ENCODE results near the gene EXOC7.
"Not testable (repeated sequence)": the region's sequence is repeated elsewhere in the genome, so short reads cannot be mapped to it uniquely, and the experiment has no call there.

Gene EXOC7

DNA sequence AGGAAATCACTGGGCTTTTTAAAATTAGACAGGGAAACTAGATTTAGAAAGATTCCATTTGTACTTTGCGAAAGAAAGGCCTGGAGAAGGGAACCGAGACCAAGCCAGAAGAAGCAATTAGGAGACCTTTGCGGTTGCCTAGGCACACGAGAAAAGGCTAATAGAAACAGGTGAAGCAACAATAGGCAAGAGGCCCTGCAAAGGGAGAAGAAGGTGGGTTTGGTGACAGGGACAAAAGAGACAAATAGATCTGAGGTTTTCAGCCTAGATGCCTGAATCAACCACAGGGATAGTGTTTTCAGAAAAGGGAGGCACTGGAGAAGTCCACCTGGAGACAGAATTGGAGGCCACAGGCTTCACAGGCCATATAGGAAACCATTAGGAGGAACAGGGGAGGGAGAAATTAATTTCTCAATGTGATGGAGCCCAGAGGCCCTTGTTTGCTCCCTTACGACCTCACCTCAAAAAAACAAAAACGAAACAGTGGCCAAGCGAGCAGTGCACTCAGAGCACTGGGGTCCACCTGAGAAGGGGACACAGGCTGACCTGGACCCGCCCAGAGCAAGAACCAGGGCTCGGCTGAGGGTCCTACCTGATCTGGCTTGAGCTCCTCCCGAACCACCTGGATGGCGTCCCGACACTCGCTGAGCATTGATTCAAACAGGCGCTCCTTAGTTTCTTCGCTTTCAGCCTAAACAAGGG lies 53.6 kb downstream of the EXOC7 start:
- CTCF ChIA-PET: interaction anchor here (0.9 to 1.7 kb wide), 3 partner anchors 36 to 288 kb away, joined by 3 to 6 read pairs (median 3); no protein-coding TSS in a partner anchor
- H3K4me1 Mint-ChIP-seq: no peaks in the 10 kb centered on the region
- no peaks in the 10 kb centered on the region for H3K9me3 Mint-ChIP-seq
- no peaks in the 10 kb centered on the region for H3K27me3 Mint-ChIP-seq
- no peak for DNase-seq
- H3K4me3 Mint-ChIP-seq: no peak overlapping the region
- H3K36me3 Mint-ChIP-seq: peaks cover 56% of the 10 kb centered on the region
- no peak overlapping the region for H3K27ac Mint-ChIP-seq

DNA sequence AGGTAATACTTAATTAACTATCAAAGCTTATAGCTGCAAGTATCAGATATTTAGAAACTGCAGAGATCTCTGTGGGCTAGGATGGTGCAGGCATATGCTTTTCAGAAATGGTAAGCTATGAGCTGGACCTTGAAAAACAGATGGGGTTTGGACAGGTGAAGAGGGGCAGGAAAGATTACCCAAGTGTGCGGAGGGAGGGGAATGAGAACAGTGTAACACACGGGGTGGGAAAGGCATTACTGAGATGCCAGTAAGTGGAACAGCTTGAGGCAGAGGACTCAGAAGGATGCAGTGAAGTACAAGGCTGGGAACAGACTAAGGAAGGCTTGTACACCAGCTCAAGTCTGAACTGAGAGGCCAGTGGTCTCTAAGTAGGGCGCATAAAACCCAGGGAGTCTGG lies 54.3 kb downstream of the EXOC7 start:
- no peak overlapping the region for H3K4me3 Mint-ChIP-seq
- H3K27me3 Mint-ChIP-seq: no peaks in the 10 kb centered on the region
- no peak overlapping the region for H3K27ac Mint-ChIP-seq
- CTCF ChIA-PET: interaction anchor here (1.7 kb wide), 1 partner anchor 35 kb away, joined by 6 read pairs; no protein-coding TSS in a partner anchor
- no peaks in the 10 kb centered on the region for H3K4me1 Mint-ChIP-seq
- H3K9me3 Mint-ChIP-seq: no peaks in the 10 kb centered on the region
- H3K36me3 Mint-ChIP-seq: peaks cover 63% of the 10 kb centered on the region
- no peak for DNase-seq

DNA sequence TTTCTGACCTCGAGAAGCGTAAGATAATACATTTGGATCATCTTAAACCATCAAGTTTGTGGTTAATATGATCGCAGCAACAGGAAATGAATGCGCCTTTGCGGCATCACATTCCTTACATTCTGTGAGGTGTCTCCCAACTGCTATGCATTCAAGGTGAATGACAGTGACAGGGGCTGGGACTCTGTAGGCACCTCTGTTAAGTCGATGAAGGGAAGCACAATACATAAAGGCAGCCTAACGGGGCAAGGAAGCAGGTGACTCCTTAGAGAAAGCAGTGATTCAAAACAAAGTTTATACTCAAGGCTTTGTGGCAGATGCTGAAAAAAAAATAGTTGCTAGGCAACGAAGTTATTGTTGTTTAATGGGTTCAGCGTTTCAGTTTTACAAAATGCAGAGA lies 54.9 kb downstream of the EXOC7 start:
- CTCF ChIA-PET: interaction anchor here (1.7 kb wide), 1 partner anchor 35 kb away, joined by 6 read pairs; no protein-coding TSS in a partner anchor
- no peak for DNase-seq
- H3K4me1 Mint-ChIP-seq: no peaks in the 10 kb centered on the region
- H3K36me3 Mint-ChIP-seq: peaks cover 63% of the 10 kb centered on the region
- no peaks in the 10 kb centered on the region for H3K9me3 Mint-ChIP-seq
- no peak overlapping the region for H3K4me3 Mint-ChIP-seq
- no peak overlapping the region for H3K27ac Mint-ChIP-seq
- H3K27me3 Mint-ChIP-seq: no peaks in the 10 kb centered on the region

DNA sequence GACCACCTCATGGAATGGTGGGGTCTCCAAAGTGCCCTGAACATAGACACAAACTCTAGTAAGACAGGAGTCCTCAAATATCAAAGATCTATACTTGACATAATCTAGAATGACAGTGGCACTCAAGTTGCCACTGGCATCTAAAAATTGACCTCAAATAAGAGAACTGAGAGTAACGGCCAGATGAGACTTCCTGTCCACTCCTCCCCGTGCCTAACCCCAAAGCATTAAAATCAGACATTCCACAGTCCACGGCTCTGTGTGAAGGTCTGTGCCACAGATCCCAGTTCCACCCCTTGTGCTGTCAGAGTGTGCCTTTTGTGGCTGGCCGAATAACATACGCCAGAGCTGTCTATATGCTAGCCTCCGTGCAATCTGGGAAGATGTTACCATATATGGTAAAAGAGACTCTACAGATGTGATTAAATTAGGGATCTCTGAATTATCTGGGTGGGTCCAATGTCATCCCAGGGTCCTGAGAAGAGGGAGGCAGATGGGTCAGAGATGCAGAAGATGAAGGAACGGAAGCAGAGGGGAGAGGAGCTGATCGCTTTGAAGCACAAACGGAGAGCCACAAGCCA lies 55.5 kb downstream of the EXOC7 start:
- CTCF ChIA-PET: interaction anchor here (0.7 to 1.7 kb wide), 2 partner anchors 34 to 310 kb away, joined by 3 to 6 read pairs; no protein-coding TSS in a partner anchor
- Mint-ChIP-seq H3K4me1 (no peaks in the 10 kb centered on the region), H3K4me3 (no peak overlapping the region), H3K27ac (no peak overlapping the region), H3K36me3 (peaks cover 66% of the 10 kb centered on the region), H3K9me3 (no peaks in the 10 kb centered on the region), H3K27me3 (no peaks in the 10 kb centered on the region)
- no peak for DNase-seq

DNA sequence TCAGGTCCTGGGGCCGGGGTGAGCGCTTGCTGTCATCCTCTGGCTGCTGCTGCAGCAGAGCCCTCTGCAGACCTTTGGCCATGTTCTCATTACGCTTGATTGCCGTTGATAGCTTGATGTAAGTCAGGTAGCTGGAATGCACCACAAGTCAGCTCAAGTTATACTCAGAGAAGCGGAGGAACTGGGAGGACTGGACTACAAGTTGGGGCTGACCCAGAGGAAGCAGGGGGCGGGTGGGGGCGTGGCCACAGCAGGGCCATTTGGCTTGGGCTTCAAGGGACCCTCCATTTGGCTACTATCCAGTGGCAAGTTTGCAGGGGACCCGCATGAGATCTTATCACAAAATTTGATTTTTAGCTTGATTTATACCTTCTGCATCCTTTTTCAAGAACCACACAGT lies 57.5 kb downstream of the EXOC7 start:
- Mint-ChIP-seq H3K4me3 (no peak overlapping the region), H3K27me3 (no peaks in the 10 kb centered on the region), H3K27ac (no peak overlapping the region), H3K4me1 (no peaks in the 10 kb centered on the region), H3K36me3 (peaks cover 66% of the 10 kb centered on the region), H3K9me3 (no peaks in the 10 kb centered on the region)
- CTCF ChIA-PET: interaction anchor here (1.4 to 1.8 kb wide), 2 partner anchors 15 to 32 kb away, joined by 3 to 5 read pairs; no protein-coding TSS in a partner anchor
- DNase-seq: no peak

DNA sequence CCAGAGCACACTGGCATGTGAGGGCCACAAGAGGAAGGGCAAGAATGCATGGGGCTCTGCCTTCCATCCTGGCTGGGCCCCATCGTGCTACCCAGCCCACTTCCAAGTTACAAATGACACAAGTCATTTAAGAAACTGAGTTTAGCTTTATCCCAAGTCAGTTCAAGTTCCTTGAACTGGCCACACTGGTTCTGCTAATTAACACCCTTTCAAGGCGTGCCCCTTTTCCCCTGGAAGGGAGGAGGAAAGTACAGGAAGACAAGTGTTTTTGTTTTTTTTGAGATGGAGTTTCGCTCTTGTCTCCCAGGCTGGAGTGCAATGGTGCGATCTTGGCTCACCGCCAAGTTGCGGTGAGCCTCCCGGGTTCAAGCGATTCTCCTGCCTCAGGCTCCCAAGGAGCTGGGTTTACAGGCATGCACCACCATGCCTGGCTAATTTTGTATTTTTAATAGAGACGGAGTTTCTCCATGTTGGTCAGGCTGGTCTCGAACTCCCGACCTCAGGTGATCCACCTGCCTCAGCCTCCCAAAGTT lies 59.0 kb downstream of the EXOC7 start:
- H3K4me3 Mint-ChIP-seq, H3K27ac Mint-ChIP-seq, H3K9me3 Mint-ChIP-seq, CTCF ChIA-PET, H3K27me3 Mint-ChIP-seq, DNase-seq, H3K4me1 Mint-ChIP-seq: not testable (repeated sequence)
- H3K36me3 Mint-ChIP-seq: peaks cover 67% of the 10 kb centered on the region

DNA sequence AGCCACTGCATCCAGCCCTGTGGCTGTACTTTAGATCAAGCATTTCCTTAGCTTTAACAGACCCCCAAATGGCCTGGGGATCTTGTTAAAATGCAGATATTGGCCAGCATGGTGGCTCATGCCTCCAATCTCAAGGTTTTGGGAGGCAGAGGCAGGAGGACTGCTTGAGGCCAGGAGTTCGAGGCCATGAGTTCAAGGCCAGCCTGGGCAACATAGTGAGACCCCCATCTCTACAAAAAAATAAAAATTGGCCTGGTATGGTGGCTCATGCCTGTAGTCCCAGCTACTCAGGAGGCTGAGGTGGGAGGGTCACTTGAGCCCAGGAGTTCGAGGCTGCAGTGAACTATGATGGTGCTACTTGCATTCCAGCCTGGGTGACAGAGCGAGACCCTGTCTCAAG lies 60.7 kb downstream of the EXOC7 start:
- H3K4me3 Mint-ChIP-seq, H3K27me3 Mint-ChIP-seq, H3K27ac Mint-ChIP-seq, H3K4me1 Mint-ChIP-seq, H3K9me3 Mint-ChIP-seq, DNase-seq: not testable (repeated sequence)
- CTCF ChIA-PET: interaction anchor here (0.6 kb wide), 1 partner anchor 169 kb away, joined by 3 read pairs; no protein-coding TSS in a partner anchor
- peaks cover 68% of the 10 kb centered on the region for H3K36me3 Mint-ChIP-seq

DNA sequence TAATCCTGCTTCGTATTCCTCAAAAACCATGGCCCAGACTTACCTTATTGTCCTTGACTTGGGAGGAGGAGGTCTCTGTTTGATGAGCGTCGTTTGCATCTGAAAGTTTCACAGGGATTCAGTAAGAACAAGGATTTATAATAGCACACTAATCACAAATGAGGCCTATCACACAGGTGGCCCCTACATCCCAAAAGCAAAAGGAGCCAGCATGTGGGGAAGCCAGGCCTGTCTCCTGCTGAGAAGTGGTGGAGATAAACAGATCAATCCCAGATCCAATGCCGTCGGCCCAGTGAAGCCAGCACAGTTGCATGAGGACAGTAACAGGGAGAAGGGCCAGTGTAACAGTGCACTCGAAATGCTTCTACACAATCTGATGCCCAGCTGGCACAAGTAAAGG lies 63.2 kb downstream of the EXOC7 start:
- H3K4me1 Mint-ChIP-seq: peaks cover 2% of the 10 kb centered on the region
- no peaks in the 10 kb centered on the region for H3K27me3 Mint-ChIP-seq
- no peak for DNase-seq
- no peaks in the 10 kb centered on the region for H3K9me3 Mint-ChIP-seq
- peaks cover 62% of the 10 kb centered on the region for H3K36me3 Mint-ChIP-seq
- no peak overlapping the region for H3K27ac Mint-ChIP-seq
- H3K4me3 Mint-ChIP-seq: no peak overlapping the region
- CTCF ChIA-PET: no interaction called here

DNA sequence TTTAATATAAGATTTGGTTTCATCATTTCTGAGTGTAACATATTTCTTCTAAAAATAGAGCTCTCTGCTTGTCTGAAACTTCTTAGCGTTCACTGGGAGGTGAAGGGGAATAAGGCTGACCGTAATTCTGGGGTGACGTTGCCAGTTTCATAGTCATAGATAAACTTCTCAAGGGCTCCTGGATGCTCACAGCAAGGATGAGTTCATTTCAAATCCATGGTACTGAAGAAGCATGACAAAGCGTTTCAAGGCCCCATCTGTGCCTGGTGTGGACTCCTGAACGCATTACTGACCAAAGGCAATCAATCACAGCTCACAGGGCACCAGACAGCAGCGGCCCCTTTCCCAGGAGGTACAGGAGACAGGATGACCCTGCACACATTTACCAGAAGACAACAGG lies 64.5 kb downstream of the EXOC7 start:
- H3K36me3 Mint-ChIP-seq: peaks cover 51% of the 10 kb centered on the region
- H3K9me3 Mint-ChIP-seq: no peaks in the 10 kb centered on the region
- CTCF ChIA-PET: no interaction called here

DNA sequence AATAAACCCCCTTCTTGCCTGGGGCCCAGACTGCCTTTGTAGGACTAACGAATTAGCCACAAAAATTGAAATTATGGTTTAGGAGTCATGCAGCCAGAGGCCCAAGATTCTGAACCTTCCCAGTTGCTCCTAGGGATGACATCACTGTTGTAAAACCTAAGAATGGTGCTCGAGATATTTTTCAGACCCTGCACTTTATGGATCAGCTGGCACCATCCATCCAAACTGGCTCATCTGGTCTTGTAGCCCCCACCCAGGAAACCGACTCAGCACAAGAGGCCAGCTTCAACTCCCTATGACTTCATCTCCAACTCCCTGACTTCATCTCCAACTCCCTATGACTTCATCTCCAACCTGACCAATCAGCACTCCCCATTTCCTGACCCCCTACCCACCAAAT lies 65.5 kb downstream of the EXOC7 start:
- Mint-ChIP-seq H3K27me3 (no peaks in the 10 kb centered on the region), H3K27ac (peak overlapping the region; percentile 37), H3K4me1 (peaks cover 2% of the 10 kb centered on the region), H3K36me3 (peaks cover 40% of the 10 kb centered on the region), H3K9me3 (no peaks in the 10 kb centered on the region), H3K4me3 (no peak overlapping the region)
- no peak for DNase-seq
- CTCF ChIA-PET: no interaction called here

More for the DNA sequence above, 64.5 kb downstream of the EXOC7 start:
- H3K4me3 Mint-ChIP-seq: no peak overlapping the region
- H3K27ac Mint-ChIP-seq: no peak overlapping the region
- DNase-seq: no peak
- H3K4me1 Mint-ChIP-seq: peaks cover 2% of the 10 kb centered on the region
- no peaks in the 10 kb centered on the region for H3K27me3 Mint-ChIP-seq

DNA sequence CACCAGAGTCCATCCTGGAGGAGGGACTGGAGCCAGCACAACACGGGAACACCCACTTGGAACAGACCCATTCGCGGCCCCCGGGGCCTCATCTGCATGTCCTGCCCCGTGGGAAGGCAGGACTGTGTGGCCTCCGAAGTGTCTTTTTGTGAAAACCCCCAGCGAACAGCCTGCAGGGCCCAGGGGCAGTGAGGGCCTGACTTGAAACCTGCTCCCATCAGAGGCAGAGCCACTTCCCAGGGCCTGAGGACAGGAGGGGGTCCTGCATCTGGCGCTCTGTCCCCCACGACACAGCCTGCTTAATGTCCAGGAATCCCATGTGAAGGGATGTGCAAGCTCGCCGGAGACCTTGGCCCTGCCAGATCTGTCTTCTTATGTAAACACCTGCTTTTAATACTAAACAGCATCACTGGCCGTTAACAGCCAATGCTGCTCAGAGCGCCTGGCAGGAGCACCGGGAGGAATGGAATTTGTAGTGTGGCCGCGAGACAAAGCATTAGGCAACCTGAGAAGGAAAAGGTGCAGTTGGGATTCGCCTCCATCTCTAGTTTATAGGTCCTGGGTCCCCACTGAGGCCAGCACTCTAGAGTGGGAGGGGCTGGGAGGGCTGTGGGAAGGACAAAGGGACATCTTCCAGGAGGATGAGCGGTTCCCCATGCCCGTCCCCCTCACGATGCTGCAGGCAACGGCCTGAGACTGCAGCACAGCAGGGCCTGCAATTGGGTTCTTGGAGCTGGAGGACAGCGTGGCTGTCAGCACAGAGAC lies 66.9 kb downstream of the EXOC7 start:
- peaks cover 6% of the 10 kb centered on the region for H3K27me3 Mint-ChIP-seq
- peaks cover 39% of the 10 kb centered on the region for H3K36me3 Mint-ChIP-seq
- H3K27ac Mint-ChIP-seq: peak overlapping the region; percentile 52

DNA sequence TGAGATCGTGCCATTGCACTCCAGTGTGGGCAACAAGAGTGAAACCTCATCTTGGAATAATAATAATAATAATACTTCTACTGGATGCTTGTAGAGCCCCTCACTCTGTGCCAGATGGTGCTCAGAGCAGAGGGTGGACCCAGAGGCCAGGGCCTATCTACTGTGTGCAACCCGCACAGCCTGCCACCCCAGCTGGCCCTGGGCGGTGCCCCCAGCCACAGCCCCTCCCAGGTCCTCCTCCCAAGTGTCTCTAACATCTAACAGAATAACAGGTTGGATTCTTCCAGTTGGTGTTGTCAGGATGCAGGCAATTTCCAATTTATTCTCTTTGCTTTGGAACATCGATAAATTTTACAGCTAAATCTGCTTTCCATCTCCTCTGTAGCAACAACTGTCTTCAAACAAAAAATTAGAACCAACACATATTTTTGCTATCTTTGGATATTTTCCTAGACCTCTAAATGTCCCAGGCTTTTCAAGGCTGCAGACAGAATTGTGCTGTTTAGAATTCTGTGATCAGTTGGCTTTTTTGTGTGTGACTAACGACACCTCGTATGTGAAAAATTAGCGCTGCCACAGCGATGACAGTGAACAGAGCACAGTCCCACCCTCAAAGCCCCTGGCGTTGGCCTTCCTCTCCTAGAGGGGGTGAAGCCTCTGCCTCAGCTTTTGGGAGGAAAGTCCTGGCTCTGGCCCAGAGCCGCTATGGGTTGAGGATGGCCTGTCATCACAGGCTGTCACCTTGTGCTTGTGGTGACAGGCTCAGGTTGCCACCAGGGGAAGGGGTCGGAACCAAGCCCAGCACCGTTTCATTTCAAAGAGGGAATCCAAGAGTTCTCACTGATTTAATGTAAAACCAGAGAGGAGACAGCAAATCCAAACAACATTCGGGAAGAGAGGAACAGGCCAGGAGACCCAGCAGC lies 68.9 kb downstream of the EXOC7 start:
- Mint-ChIP-seq H3K9me3 (no peaks in the 10 kb centered on the region), H3K4me1 (peaks cover 7% of the 10 kb centered on the region), H3K27me3 (peaks cover 6% of the 10 kb centered on the region), H3K27ac (no peak overlapping the region), H3K4me3 (no peak overlapping the region), H3K36me3 (peaks cover 24% of the 10 kb centered on the region)
- CTCF ChIA-PET: interaction anchor here (1.6 to 3.0 kb wide), 2 partner anchors 15 to 20 kb away, joined by 6 to 7 read pairs; no protein-coding TSS in a partner anchor
- DNase-seq: no peak

More for the DNA sequence above, 66.9 kb downstream of the EXOC7 start:
- H3K4me3 Mint-ChIP-seq: no peak overlapping the region
- H3K4me1 Mint-ChIP-seq: peaks cover 2% of the 10 kb centered on the region
- no peaks in the 10 kb centered on the region for H3K9me3 Mint-ChIP-seq
- CTCF ChIA-PET: no interaction called here
- DNase-seq: no peak

DNA sequence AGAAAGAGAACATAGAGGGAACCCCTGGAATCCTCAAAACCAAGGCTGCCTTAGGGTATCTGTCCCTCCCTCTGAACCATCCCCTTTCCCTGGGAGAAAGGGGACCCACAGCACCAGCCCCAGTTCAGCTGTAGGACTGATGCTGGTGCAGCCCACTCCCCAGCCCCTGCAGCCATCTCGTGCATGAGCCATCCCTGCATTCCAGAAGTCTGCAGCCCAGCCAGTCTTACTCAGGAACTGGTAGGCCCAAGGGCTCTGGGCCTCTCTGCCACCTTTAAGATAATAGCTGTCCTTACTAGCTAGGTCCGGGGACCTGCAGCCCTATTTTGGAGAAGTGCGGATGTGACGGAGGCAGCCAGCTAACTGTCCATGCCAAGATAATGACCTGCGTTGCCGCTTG lies 70.4 kb downstream of the EXOC7 start:
- CTCF ChIA-PET: interaction anchor here (0.6 to 3.0 kb wide), 6 partner anchors 13 to 246 kb away, joined by 3 to 7 read pairs (median 4); no protein-coding TSS in a partner anchor
- H3K27ac Mint-ChIP-seq: no peak overlapping the region
- no peaks in the 10 kb centered on the region for H3K9me3 Mint-ChIP-seq
- H3K4me3 Mint-ChIP-seq: no peak overlapping the region
- H3K27me3 Mint-ChIP-seq: peaks cover 6% of the 10 kb centered on the region
- DNase-seq: no peak
- H3K4me1 Mint-ChIP-seq: peaks cover 15% of the 10 kb centered on the region
- peaks cover 10% of the 10 kb centered on the region for H3K36me3 Mint-ChIP-seq
